K562 (cell line): ENCODE results near the gene AKT2. TPM values are rescaled to one million over a fixed set of nuclear protein-coding genes. Genes with fewer than 3 reads are reported as not detected.
A peak's percentile ranks its signal among the peaks of the same experiment; 100 is the strongest.

Source experiments
- BRD9 ChIP-seq: fragments of 450-650 bp; IDR thresholded peaks from 2 replicates; pipeline ENCODE4 v1.6.1; 2018; ENCODE audit warnings: low read depth; ENCODE audit not compliant: partially characterized antibody
- CHCHD3 ChIP-seq: fragments of 250-450 bp; sonication (Bioruptor Pico); IDR thresholded peaks from 2 replicates; pipeline ENCODE4 v2.1.2; 2022; ENCODE audit warnings: mild to moderate bottlenecking
- CREM ChIP-seq: IDR thresholded peaks from 2 replicates; pipeline ENCODE4 v1.6.1; 2014; ENCODE audit warnings: antibody characterized with exemption, low read depth
- ELF1 ChIP-seq: fragments of 200-800 bp; sonication (Bioruptor generic); IDR thresholded peaks from 2 replicates; pipeline ENCODE4 v1.6.1; 2016; ENCODE audit warnings: missing genetic modification characterization, missing compliant biosample characterization
- ESRRA ChIP-seq: fragments of 450-650 bp; IDR thresholded peaks from 2 replicates; pipeline ENCODE4 v1.6.1; 2014; ENCODE audit warnings: low read depth, mild to moderate bottlenecking, moderate library complexity, borderline replicate concordance
- ETV5 ChIP-seq: sonication (generic); formaldehyde crosslinking; IDR thresholded peaks from 2 replicates; pipeline ENCODE4 v1.4.0; 2020; ENCODE audit warnings: low read depth, mild to moderate bottlenecking, missing genetic modification reagents
- FOXA1 ChIP-seq: fragments of 450-650 bp; IDR thresholded peaks from 2 replicates; pipeline ENCODE4 v1.6.1; 2016; ENCODE audit warnings: mild to moderate bottlenecking, borderline replicate concordance
- HNRNPL ChIP-seq: fragments of 200-400 bp; formaldehyde crosslinking; IDR thresholded peaks from 2 replicates; pipeline ENCODE4 v1.6.1; 2017; ENCODE audit warnings: low read depth, mild to moderate bottlenecking, low read length
- HNRNPLL ChIP-seq: fragments of 200-400 bp; formaldehyde crosslinking; IDR thresholded peaks from 2 replicates; pipeline ENCODE4 v1.6.1; 2017; ENCODE audit warnings: low read length, low read depth, mild to moderate bottlenecking; ENCODE audit not compliant: poor library complexity, severe bottlenecking
- KDM5B ChIP-seq: fragments of 200-600 bp; sonication (generic); IDR thresholded peaks from 2 replicates; pipeline ENCODE4 v1.6.1; 2012; ENCODE audit warnings: low read depth, mild to moderate bottlenecking, moderate library complexity, low read length, control low read depth, inconsistent platforms; ENCODE audit not compliant: insufficient replicate concordance
- L3MBTL2 ChIP-seq: fragments of 450-650 bp; IDR thresholded peaks from 2 replicates; pipeline ENCODE4 v1.6.1; 2016; ENCODE audit warnings: mild to moderate bottlenecking, moderate library complexity
- MEF2A ChIP-seq: IDR thresholded peaks from 2 replicates; pipeline ENCODE4 v1.6.1; 2011; ENCODE audit warnings: low read depth, mild to moderate bottlenecking, low read length, moderate library complexity; ENCODE audit not compliant: control insufficient read depth
- NFXL1 ChIP-seq: fragments of 450-650 bp; formaldehyde crosslinking; IDR thresholded peaks from 2 replicates; pipeline ENCODE4 v1.4.0; 2021; ENCODE audit warnings: mild to moderate bottlenecking
- PCBP2 ChIP-seq: fragments of 200-400 bp; formaldehyde crosslinking; IDR thresholded peaks from 2 replicates; pipeline ENCODE4 v1.6.1; 2018; ENCODE audit warnings: low read length, low read depth, mild to moderate bottlenecking, moderate library complexity; ENCODE audit not compliant: poor library complexity, severe bottlenecking
- PHB ChIP-seq: fragments of 250-450 bp; sonication (Bioruptor Pico); IDR thresholded peaks from 2 replicates; pipeline ENCODE4 v1.5.0; 2021
- POLR2G ChIP-seq: fragments of 200-400 bp; formaldehyde crosslinking; IDR thresholded peaks from 2 replicates; pipeline ENCODE4 v1.6.1; 2017; ENCODE audit warnings: low read depth, mild to moderate bottlenecking, antibody characterized with exemption, low read length, moderate library complexity
- SMAD2 ChIP-seq: fragments of 150-350 bp; IDR thresholded peaks from 2 replicates; pipeline ENCODE4 v1.6.1; 2014; ENCODE audit warnings: low read depth, mild to moderate bottlenecking, low read length
- SRSF9 ChIP-seq: fragments of 200-400 bp; formaldehyde crosslinking; IDR thresholded peaks from 2 replicates; pipeline ENCODE4 v1.6.1; 2017; ENCODE audit warnings: low read depth, low read length, borderline replicate concordance
- STAG1 ChIP-seq: sonication (generic); formaldehyde crosslinking; IDR thresholded peaks from 2 replicates; pipeline ENCODE4 v1.5.0; 2020; ENCODE audit warnings: missing genetic modification reagents, borderline replicate concordance
- TEAD2 ChIP-seq: fragments of 450-650 bp; IDR thresholded peaks from 2 replicates; pipeline ENCODE4 v1.6.1; 2016; ENCODE audit warnings: missing genetic modification characterization, control low read depth, missing compliant biosample characterization
- TFAP4 ChIP-seq: sonication (generic); formaldehyde crosslinking; IDR thresholded peaks from 2 replicates; pipeline ENCODE4 v1.8.0; 2022; ENCODE audit warnings: missing genetic modification reagents, mild to moderate bottlenecking, moderate library complexity, borderline replicate concordance
- ZFX ChIP-seq: sonication (generic); formaldehyde crosslinking; IDR thresholded peaks from 2 replicates; pipeline ENCODE4 v1.8.0; 2022; ENCODE audit warnings: mild to moderate bottlenecking, missing genetic modification reagents, moderate library complexity
- ZKSCAN8 ChIP-seq: fragments of 200-800 bp; sonication (Bioruptor generic); IDR thresholded peaks from 2 replicates; pipeline ENCODE4 v1.6.1; 2016; ENCODE audit warnings: missing genetic modification characterization, missing compliant biosample characterization
- ZNF174 ChIP-seq: fragments of 250-450 bp; sonication (Bioruptor Pico); IDR thresholded peaks from 2 replicates; pipeline ENCODE4 v1.4.0; 2020; ENCODE audit warnings: mild to moderate bottlenecking
- ZNF232 ChIP-seq: sonication (generic); formaldehyde crosslinking; IDR thresholded peaks from 2 replicates; pipeline ENCODE4 v1.8.0; 2022; ENCODE audit warnings: mild to moderate bottlenecking, missing genetic modification reagents
- ZNF717 ChIP-seq: fragments of 250-450 bp; sonication (Bioruptor Pico); IDR thresholded peaks from 2 replicates; pipeline ENCODE4 v1.5.0; 2021
- ZNF75A ChIP-seq: fragments of 450-650 bp; formaldehyde crosslinking; IDR thresholded peaks from 2 replicates; pipeline ENCODE4 v1.4.0; 2020; ENCODE audit warnings: mild to moderate bottlenecking
- ZNF766 ChIP-seq: fragments of 200-800 bp; sonication (Bioruptor generic); conservative IDR thresholded peaks from 2 replicates; pipeline ENCODE4 v1.6.1; 2016; ENCODE audit warnings: missing genetic modification characterization, missing compliant biosample characterization
- polyA plus RNA-seq, 8 experiments: library from polyadenylated mRNA; depleted of rRNA in 4 of 8; stranded (reverse) in 5 of 8; unstranded in 3 of 8; fragments of >200 nt; fragmentation: Nextera tagmentation in 2 of 8; fragmentation: Illumina TruSeq in 1 of 8; extraction: Ambion mirVana in 2 of 8; extraction: Trizol in 1 of 8; gene quantifications; 2 replicates each; pipeline versions ENCODE4 v1.2.1 to v1.2.3, GENCODE V29; 2011 to 2014; ENCODE audit warnings: inconsistent platforms in 1 of 8, missing spikeins in 1 of 8
- total RNA-seq, 7 experiments: library from RNA; depleted of rRNA in 6 of 7; stranded (reverse); fragments of >200 nt in 6 of 7; fragmentation: Illumina TruSeq in 2 of 7; extraction: Trizol in 2 of 7; gene quantifications; 2 replicates each; pipeline versions ENCODE4 v1.2.1 to v1.2.3, GENCODE V29; 2011 to 2021; ENCODE audit warnings: low replicate concordance in 1 of 7

AKT2 gene
- total and polyA plus RNA-seq, 9 of the 15 experiments (the other 6 are each of a cell fraction or from before 2014, with no cell fraction given) = 1.1 to 132 (median 67.7) TPM

- TF ChIP-seq KDM5B (no peak), BRD9 (no peak), STAG1 (CRISPR knock-in tag) (no peak), FOXA1 (no peak), PCBP2 (no peak), ZNF766 (CRISPR knock-in tag) (peak; percentile 67; the same call in 1 of the 2 replicates), NFXL1 (CRISPR knock-in tag) (no peak), PHB (CRISPR knock-in tag) (no peak), CHCHD3 (CRISPR knock-in tag) (no peak), ZNF232 (CRISPR knock-in tag) (0 out of 2 replicates have a peak, but pooled peaks have one; percentile 51), HNRNPL (no peak), ELF1 (tag) (no peak), TFAP4 (CRISPR knock-in tag) (peak; percentile 71; the same call in 1 of the 2 replicates), ZFX (CRISPR knock-in tag) (peak; percentile 95), ZNF717 (CRISPR knock-in tag) (no peak), ETV5 (CRISPR knock-in tag) (0 out of 2 replicates have a peak, but pooled peaks have one; percentile 37), ZKSCAN8 (no peak), SMAD2 (no peak), MEF2A (no peak), CREM (peak; percentile 96), TEAD2 (tag) (no peak), ZNF75A (CRISPR knock-in tag) (no peak), L3MBTL2 (peak; percentile 73), ZNF174 (no peak), ESRRA (0 out of 2 replicates have a peak, but pooled peaks have one; percentile 9), SRSF9 (no peak), POLR2G (peak; percentile 73), HNRNPLL (no peak)
Measured at GRCh38 chr19:40190891-40191835, 94.0 kb downstream of the AKT2 start, which contains the start of gene MAP3K10 (continued).
